ENCODE data around the gene CDK15. TPM values are rescaled to one million over a fixed set of nuclear protein-coding genes. Genes with fewer than 3 reads are reported as not detected.

CDK15 gene
- polyA plus RNA-seq, 2 of the 4 experiments (the other 2 are of a cell fraction): not detected

GRCh38 chr2:201790989-201791388 lies 15.3 kb upstream of the CDK15 start:
- POLR2A ChIA-PET: no interaction called here
- WGBS (ENCODE audit: missing lambda C conversion rate): 37% methylated on average over 2 of the region's 2 CpGs
- ATAC-seq (no peak), FAIRE-seq (no peak), DNase-seq (ENCODE audit: low read depth in 1 of 2, low spot score in 1 of 2) (no peak)
- H3K9me3 ChIP-seq: no peaks in the 10 kb centered on the region
- no peak overlapping the region for H3K4me2 ChIP-seq
- CTCF ChIA-PET: interaction anchor here (0.9 kb wide), 1 partner anchor 387 kb away, joined by 3 read pairs; no protein-coding TSS in a partner anchor
- H3K4me3 ChIP-seq: no peak overlapping the region
- no peak for TF ChIP-seq TP53 (CRISPR knock-in tag; IDR thresholded peaks at IDR 0.05)
- no peak for TF ChIP-seq FOSL2 (IDR thresholded peaks at IDR 0.05)
- TF ChIP-seq FOSL2 (CRISPR knock-in tag; IDR thresholded peaks at IDR 0.05): no peak
- no peak for TF ChIP-seq EP300 (IDR thresholded peaks at IDR 0.05)
- no peak for TF ChIP-seq HDAC2 (IDR thresholded peaks at IDR 0.05)
- no peak for TF ChIP-seq KDM1A (IDR thresholded peaks at IDR 0.05; ENCODE audit: low read depth)
- no peak for TF ChIP-seq POLR2A (IDR thresholded peaks at IDR 0.05; ENCODE audit: low read length)
- no peak for TF ChIP-seq CBX8 (IDR thresholded peaks at IDR 0.05)
- no peak for TF ChIP-seq CBX2 (IDR thresholded peaks at IDR 0.05; ENCODE audit: borderline replicate concordance, low read depth)
- TF ChIP-seq HMGXB4 (CRISPR knock-in tag; IDR thresholded peaks at IDR 0.05; ENCODE audit: borderline replicate concordance): no peak
- TF ChIP-seq KDM5A (IDR thresholded peaks at IDR 0.05): no peak
- no peak for TF ChIP-seq CHD2 (IDR thresholded peaks at IDR 0.05; ENCODE audit: low read length, partially characterized antibody)
- TF ChIP-seq RFX5 (IDR thresholded peaks at IDR 0.05): no peak
- no peak for TF ChIP-seq ESRRA (IDR thresholded peaks at IDR 0.05; ENCODE audit: borderline replicate concordance, low read length)
- TF ChIP-seq FOSB (CRISPR knock-in tag; IDR thresholded peaks at IDR 0.05): no peak
- TF ChIP-seq ZSCAN20 (CRISPR knock-in tag; IDR thresholded peaks at IDR 0.05): no peak
- no peak for TF ChIP-seq GATA3 (IDR thresholded peaks at IDR 0.05; ENCODE audit: borderline replicate concordance)
- no peak for TF ChIP-seq BCL3 (IDR thresholded peaks at IDR 0.05)
- no peak for TF ChIP-seq MAX (IDR thresholded peaks at IDR 0.05)
- TF ChIP-seq ATOH8 (CRISPR knock-in tag; IDR thresholded peaks at IDR 0.05; ENCODE audit: low read depth): no peak
- no peak for TF ChIP-seq SMC3 (IDR thresholded peaks at IDR 0.05)
- H3K4me1 ChIP-seq: no peaks in the 10 kb centered on the region
- no peak overlapping the region for H3K27ac ChIP-seq

GRCh38 chr2:201793631-201794030 lies 12.7 kb upstream of the CDK15 start:
- ATAC-seq (no peak), DNase-seq (ENCODE audit: low read depth in 1 of 2, low spot score in 1 of 2) (no peak), FAIRE-seq (no peak)
- H3K4me2 ChIP-seq: no peak overlapping the region
- H3K4me3 ChIP-seq: no peak overlapping the region
- ChIA-PET CTCF (interaction anchor here (2.5 kb wide), 1 partner anchor 385 kb away, joined by 16 read pairs; no protein-coding TSS in a partner anchor), POLR2A (no interaction called here)
- H3K9me3 ChIP-seq: no peaks in the 10 kb centered on the region
- 47% methylated on average over 1 of the region's 1 CpG for WGBS (ENCODE audit: missing lambda C conversion rate)
- H3K4me1 ChIP-seq: peaks cover 13% of the 10 kb centered on the region; the same call in 2 of the 3 replicates
- TF ChIP-seq CHD4 (IDR thresholded peaks at IDR 0.05; ENCODE audit: borderline replicate concordance): no peak
- TF ChIP-seq ATOH8 (CRISPR knock-in tag; IDR thresholded peaks at IDR 0.05; ENCODE audit: low read depth): no peak
- TF ChIP-seq MAX (IDR thresholded peaks at IDR 0.05): no peak
- no peak for TF ChIP-seq HMGXB4 (CRISPR knock-in tag; IDR thresholded peaks at IDR 0.05; ENCODE audit: borderline replicate concordance)
- TF ChIP-seq CBX2 (IDR thresholded peaks at IDR 0.05; ENCODE audit: borderline replicate concordance, low read depth): no peak
- TF ChIP-seq RARB (CRISPR knock-in tag; IDR thresholded peaks at IDR 0.05): no peak
- TF ChIP-seq CEBPB (IDR thresholded peaks at IDR 0.05): no peak
- TF ChIP-seq TP53 (CRISPR knock-in tag; IDR thresholded peaks at IDR 0.05): no peak
- TF ChIP-seq EHF (CRISPR knock-in tag; IDR thresholded peaks at IDR 0.05): no peak
- TF ChIP-seq SREBF2 (IDR thresholded peaks at IDR 0.05): no peak
- TF ChIP-seq USF2 (IDR thresholded peaks at IDR 0.05): no peak
- no peak for TF ChIP-seq MAZ (IDR thresholded peaks at IDR 0.05; ENCODE audit: borderline replicate concordance, low read depth, low read length)
- H3K27ac ChIP-seq: no peak overlapping the region

Data from A549 (cell line).